Duodenal mucosa (tissue), 2 donors: ENCODE data around the gene VARS1.
"Not testable (repeated sequence)": the region's sequence is repeated elsewhere in the genome, so short reads cannot be mapped to it uniquely, and the experiment has no call there.

Experiments
- H3K27ac ChIP-seq: one replicate; pipeline ENCODE4 v1.7.0; 2013; ENCODE audit warnings: low read depth, low read length
- H3K27me3 ChIP-seq, 2 donors: one replicate each; pipeline ENCODE4 v1.7.0; 2013; ENCODE audit warnings: low read length in 2 of 2, control low read depth in 1 of 2; ENCODE audit not compliant: insufficient read depth in 2 of 2, control insufficient read depth in 1 of 2
- H3K36me3 ChIP-seq, 2 donors: one replicate each; pipeline ENCODE4 v1.7.0; 2013; ENCODE audit warnings: low read length in 2 of 2, control low read depth in 1 of 2; ENCODE audit not compliant: insufficient read depth in 2 of 2, control insufficient read depth in 1 of 2
- H3K4me1 ChIP-seq, 2 donors: one replicate each; pipeline ENCODE4 v1.7.0; 2013; ENCODE audit warnings: low read length in 2 of 2, control low read depth in 1 of 2; ENCODE audit not compliant: insufficient read depth in 2 of 2, control insufficient read depth in 1 of 2
- H3K4me3 ChIP-seq, 2 donors: one replicate each; pipeline ENCODE4 v1.7.0; 2013; ENCODE audit warnings: low read length in 2 of 2, low read depth in 1 of 2
- H3K9ac ChIP-seq, 2 donors: one replicate each; pipeline ENCODE4 v1.7.0; 2013; ENCODE audit warnings: low read length in 2 of 2, low read depth in 1 of 2
- H3K9me3 ChIP-seq, 2 donors: one replicate each; pipeline ENCODE4 v1.7.0; 2013; ENCODE audit warnings: low read length in 2 of 2, control low read depth in 1 of 2; ENCODE audit not compliant: control insufficient read depth in 1 of 2

The VARS1 gene

DNA sequence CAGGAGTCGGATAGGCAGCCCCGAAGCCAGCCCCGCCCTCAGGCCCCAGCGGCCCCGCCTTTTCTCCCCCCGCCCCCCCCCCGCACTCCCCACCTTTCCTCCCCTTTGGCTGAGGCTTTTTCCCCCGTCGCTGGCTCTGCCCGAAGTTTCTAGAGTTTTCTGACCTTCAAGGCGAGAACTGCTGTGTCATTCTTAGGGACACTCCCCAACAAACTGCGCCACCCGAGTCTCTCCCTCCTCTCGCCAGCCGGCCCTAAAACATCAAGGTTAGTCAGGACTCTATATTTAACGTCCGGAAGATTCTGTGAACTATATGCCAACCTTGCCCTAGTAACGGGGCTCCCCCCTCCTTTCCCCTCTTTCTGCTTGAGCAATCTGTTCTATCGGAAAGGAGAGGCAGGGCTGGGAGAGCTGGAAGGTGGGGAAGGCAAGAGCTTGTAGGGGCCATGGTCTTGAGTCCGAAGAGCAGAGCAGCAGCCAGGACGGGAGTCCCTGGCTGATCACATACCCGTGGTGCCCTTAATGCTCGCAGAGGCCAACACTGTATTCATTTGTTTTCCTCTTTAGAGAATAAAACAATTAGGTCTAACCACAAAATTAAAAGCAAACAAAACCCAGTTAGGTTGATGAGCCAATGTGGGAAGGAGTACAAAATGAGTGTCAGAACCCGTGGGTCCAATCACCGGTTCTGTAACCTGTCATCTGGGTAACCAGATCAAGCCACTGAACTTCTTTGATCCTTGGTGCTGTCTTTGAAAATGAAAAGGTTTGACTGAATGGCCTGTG lies 26.7 kb upstream of the VARS1 start:
- H3K27me3 ChIP-seq, result no peaks in the 10 kb centered on the region
- H3K4me3 ChIP-seq, result peak overlapping the region; percentile 74 to 83
- peaks cover 39 to 60% of the 10 kb centered on the region in 2 donors for H3K4me1 ChIP-seq
- peak overlapping the region; percentile 89 to 98 for H3K9ac ChIP-seq
- H3K36me3 ChIP-seq, result no peaks in the 10 kb centered on the region
- H3K27ac ChIP-seq, result peak overlapping the region; percentile 90
- H3K9me3 ChIP-seq, result no peaks in the 10 kb centered on the region

DNA sequence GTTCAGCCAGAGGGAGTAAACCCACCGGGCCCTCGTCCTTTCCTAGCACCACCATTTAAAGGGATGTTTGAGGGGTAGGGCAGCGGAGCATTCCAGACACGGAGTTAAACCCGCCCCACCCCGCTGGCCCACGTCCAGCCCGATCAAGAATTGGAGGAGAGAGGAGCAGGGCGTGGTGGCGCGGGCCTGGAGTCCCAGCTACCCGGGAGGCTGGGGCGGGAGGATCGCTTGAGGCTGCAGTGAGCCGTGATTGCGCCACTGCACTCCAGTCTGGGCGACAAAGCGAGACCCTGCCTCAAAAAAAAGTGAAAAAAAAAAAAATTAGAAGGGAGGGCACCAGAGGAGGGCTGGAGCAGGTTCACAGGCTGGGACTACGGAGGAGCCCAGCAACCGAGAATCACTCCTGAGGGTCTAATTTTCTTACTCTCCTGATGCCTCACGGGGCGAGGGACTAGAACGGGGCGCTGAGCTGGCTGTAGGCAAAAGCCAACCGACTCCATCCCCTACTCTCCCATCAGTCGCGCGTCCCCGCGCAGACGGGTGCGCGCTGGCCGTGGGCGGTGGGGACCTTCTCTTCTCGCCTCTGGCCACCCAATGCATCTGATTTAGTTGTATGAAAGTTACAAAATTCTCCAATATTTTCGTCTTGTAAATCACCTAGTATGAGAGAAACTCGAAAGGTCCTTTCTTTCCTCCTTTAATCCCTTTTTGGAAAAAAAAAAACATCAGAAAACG lies 25.9 kb upstream of the VARS1 start:
- H3K36me3 ChIP-seq, result no peaks in the 10 kb centered on the region
- peak overlapping the region; percentile 90 for H3K27ac ChIP-seq
- peak overlapping the region; percentile 76 to 89 for H3K9ac ChIP-seq
- no peaks in the 10 kb centered on the region for H3K9me3 ChIP-seq
- peak overlapping the region; percentile 74 to 83 for H3K4me3 ChIP-seq
- H3K4me1 ChIP-seq, result peaks cover 36 to 57% of the 10 kb centered on the region in 2 donors
- no peaks in the 10 kb centered on the region for H3K27me3 ChIP-seq

DNA sequence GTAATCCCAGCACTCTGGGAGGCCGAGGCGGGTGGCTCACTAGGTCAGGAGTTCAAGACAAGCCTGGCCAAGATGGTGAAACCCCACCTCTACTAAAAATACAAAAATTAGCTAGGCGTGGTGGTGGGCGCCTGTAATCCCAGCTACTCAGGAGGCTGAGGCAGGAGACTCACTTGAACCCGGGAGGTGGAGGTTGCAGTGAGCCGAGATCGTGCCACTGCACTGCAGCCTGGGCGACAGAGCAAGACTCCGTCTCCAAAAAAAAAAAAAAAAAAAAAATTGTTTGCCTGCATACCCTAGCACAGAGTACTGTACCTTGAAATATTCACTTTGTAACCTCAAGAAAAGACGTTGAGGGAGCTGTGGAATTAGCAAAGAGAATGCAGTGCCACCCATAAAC lies 24.8 kb upstream of the VARS1 start:
- not testable (repeated sequence) for H3K4me3 ChIP-seq, H3K9me3 ChIP-seq, H3K27me3 ChIP-seq, H3K36me3 ChIP-seq, H3K27ac ChIP-seq
- H3K4me1 ChIP-seq, result peaks cover 30 to 47% of the 10 kb centered on the region in 2 donors
- peak overlapping the region in 1 of 2 donors; percentile 70 for H3K9ac ChIP-seq

DNA sequence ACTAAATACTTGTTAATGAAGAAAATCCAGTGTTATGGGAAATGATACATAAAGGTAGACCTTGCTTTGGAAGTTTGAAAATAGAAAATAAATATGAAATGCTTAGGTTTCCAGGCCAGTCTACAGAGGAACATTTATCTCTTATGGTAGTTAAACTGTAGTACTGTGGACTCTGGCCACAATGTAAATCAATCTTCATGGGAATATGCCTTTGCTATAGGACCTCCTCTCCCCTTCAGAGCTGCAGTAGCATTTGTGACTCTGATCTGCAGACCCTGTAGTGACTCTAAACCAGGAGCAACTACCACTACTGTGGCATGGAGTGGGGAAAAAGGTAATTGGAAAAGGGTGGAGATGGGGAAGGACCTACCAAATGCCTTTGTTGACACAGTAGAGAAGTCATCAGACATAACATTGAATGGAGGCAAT lies 24.3 kb upstream of the VARS1 start:
- no peaks in the 10 kb centered on the region for H3K36me3 ChIP-seq
- no peaks in the 10 kb centered on the region for H3K9me3 ChIP-seq
- H3K27me3 ChIP-seq, result no peaks in the 10 kb centered on the region
- peak overlapping the region in 1 of 2 donors; percentile 70 for H3K9ac ChIP-seq
- no peak overlapping the region for H3K27ac ChIP-seq
- peak overlapping the region in 1 of 2 donors; percentile 2 for H3K4me3 ChIP-seq
- peaks cover 29 to 43% of the 10 kb centered on the region in 2 donors for H3K4me1 ChIP-seq

DNA sequence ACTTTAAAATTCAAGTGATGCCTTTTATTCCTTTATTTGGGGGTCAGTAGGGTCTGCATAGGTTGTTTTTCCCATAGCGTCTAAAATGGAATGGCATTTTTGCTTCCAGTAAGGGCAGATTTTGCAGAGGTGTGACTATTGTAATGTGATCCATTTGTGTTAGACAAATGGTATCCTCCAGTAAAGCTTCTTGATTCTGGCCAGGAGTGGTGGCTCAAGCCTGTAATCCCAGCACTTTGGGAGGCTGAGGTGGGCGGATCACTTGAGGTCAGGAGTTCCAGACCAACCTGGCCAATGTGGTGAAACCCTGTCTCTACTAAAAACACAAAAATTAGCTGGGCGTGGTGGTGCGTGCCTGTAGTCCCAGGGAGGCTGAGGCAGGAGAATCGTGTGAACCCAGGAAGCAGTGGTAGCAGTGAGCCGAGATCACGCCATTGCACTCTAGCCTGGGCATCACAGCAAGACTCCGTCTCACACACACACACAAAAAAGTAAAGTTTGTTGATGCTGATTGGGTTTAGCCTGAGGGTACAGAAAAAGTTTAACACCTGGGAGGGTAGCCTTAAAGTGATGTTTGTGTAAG lies 22.5 kb upstream of the VARS1 start:
- not testable (repeated sequence) for H3K27me3 ChIP-seq, H3K9me3 ChIP-seq, H3K36me3 ChIP-seq
- H3K9ac ChIP-seq, result peak overlapping the region; percentile 54 to 86
- peak overlapping the region; percentile 50 for H3K27ac ChIP-seq
- H3K4me1 ChIP-seq, result peaks cover 35 to 43% of the 10 kb centered on the region in 2 donors
- peak overlapping the region; percentile 62 to 64 for H3K4me3 ChIP-seq

DNA sequence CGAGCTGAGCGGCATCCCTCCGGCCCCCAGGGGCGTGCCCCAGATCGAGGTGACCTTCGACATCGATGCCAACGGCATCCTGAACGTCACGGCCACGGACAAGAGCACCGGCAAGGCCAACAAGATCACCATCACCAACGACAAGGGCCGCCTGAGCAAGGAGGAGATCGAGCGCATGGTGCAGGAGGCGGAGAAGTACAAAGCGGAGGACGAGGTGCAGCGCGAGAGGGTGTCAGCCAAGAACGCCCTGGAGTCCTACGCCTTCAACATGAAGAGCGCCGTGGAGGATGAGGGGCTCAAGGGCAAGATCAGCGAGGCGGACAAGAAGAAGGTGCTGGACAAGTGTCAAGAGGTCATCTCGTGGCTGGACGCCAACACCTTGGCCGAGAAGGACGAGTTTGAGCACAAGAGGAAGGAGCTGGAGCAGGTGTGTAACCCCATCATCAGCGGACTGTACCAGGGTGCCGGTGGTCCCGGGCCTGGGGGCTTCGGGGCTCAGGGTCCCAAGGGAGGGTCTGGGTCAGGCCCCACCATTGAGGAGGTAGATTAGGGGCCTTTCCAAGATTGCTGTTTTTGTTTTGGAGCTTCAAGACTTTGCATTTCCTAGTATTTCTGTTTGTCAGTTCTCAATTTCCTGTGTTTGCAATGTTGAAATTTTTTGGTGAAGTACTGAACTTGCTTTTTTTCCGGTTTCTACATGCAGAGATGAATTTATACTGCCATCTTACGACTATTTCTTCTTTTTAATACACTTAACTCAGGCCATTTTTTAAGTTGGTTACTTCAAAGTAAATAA lies 21.8 kb upstream of the VARS1 start:
- peaks cover 35 to 36% of the 10 kb centered on the region in 2 donors for H3K4me1 ChIP-seq
- peak overlapping the region; percentile 54 to 86 for H3K9ac ChIP-seq
- H3K27me3 ChIP-seq, result not testable (repeated sequence)

DNA sequence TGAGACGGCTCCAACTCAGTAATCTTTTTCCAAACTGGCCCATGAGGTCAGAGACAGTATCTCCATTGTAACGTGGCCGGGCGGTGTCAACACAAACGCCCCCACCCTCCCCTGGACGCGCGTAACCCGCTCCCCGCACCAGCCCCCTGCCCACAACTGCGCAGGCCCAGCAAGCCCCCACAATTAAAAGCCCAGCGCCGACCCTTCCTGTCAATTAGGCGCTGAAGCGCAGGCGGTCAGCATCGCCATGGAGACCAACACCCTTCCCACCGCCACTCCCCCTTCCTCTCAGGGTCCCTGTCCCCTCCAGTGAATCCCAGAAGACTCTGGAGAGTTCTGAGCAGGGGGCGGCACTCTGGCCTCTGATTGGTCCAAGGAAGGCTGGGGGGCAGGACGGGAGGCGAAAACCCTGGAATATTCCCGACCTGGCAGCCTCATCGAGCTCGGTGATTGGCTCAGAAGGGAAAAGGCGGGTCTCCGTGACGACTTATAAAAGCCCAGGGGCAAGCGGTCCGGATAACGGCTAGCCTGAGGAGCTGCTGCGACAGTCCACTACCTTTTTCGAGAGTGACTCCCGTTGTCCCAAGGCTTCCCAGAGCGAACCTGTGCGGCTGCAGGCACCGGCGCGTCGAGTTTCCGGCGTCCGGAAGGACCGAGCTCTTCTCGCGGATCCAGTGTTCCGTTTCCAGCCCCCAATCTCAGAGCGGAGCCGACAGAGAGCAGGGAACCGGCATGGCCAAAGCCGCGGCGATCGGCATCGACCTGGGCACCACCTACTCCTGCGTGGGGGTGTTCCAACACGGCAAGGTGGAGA lies 19.7 kb upstream of the VARS1 start, which contains the start of the genes HSPA1A and HSPA1L:
Gene HSPA1A, plus strand, starts transcription at position 519 of the 814 bp plus-strand sequence. Its CDS starts 214 bp downstream, at position 733.
Gene HSPA1L, minus strand, starts transcription at position 259 of the 814 bp plus-strand sequence. CDS start 3,311 bp downstream, outside the sequence.
- Histone ChIP-seq H3K4me1 (peaks cover 27 to 31% of the 10 kb centered on the region in 2 donors), H3K27me3 (no peaks in the 10 kb centered on the region), H3K36me3 (no peaks in the 10 kb centered on the region), H3K4me3 (peak within 1 kb of the TSS; percentile 57 to 70), H3K9ac (peak within 1 kb of the TSS; percentile 91 to 92), H3K27ac (peak within 1 kb of the TSS; percentile 96), H3K9me3 (no peaks in the 10 kb centered on the region)

More for the DNA sequence above, 21.8 kb upstream of the VARS1 start:
- H3K4me3 ChIP-seq, result peak overlapping the region; percentile 62 to 64
- H3K27ac ChIP-seq, result peak overlapping the region; percentile 62
- H3K36me3 ChIP-seq, H3K9me3 ChIP-seq: not testable (repeated sequence)

DNA sequence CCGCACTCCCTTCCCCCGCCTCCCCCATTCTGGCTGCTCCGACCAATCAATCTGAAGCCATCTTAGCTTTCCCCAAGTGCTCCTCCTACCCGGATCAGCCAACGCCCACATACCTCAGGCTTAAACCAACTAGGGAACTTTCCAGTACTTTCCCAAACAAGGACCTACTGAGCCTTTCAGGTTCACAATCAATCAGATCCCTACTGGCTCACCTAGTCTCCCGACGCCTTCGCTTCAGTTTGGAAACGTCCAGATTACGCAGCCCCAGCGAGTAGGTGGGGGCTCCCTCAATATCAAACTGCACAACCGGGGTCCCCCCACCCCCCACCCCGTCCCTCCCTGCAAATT lies 19.1 kb upstream of the VARS1 start:
- H3K9ac ChIP-seq, result peak overlapping the region; percentile 66 to 92
- no peaks in the 10 kb centered on the region for H3K36me3 ChIP-seq
- no peaks in the 10 kb centered on the region for H3K27me3 ChIP-seq
- no peaks in the 10 kb centered on the region for H3K9me3 ChIP-seq
- H3K4me3 ChIP-seq, result peak overlapping the region; percentile 57 to 70
- H3K27ac ChIP-seq, result peak overlapping the region; percentile 96
- peaks cover 22 to 25% of the 10 kb centered on the region in 2 donors for H3K4me1 ChIP-seq

DNA sequence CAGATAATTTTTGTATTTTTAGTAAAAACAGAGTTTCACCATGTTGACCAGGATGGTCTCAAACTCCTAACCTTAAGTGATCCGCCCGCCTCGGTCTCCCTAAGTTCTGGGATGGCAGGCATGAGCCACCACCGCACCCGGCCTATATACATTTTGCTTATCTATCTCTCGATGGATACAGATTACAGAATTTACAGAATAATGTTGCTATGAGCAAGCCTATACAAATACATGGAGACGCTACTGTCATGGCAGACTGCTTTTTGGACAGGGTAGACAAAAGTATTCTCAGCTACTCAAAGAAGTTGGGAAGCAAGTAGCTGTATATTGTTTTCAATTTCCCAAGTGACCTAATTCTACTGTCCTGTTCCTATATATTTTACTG lies 17.9 kb upstream of the VARS1 start:
- Histone ChIP-seq H3K36me3 (no peaks in the 10 kb centered on the region), H3K27ac (peak overlapping the region; percentile 77), H3K27me3 (no peaks in the 10 kb centered on the region), H3K4me1 (peaks cover 12 to 21% of the 10 kb centered on the region in 2 donors), H3K9ac (peak overlapping the region; percentile 61 to 65), H3K4me3 (peak overlapping the region in 1 of 2 donors; percentile 30), H3K9me3 (no peaks in the 10 kb centered on the region)
